Measurements from ENCODE around the gene SUMO2. TPM values are rescaled to one million over a fixed set of nuclear protein-coding genes. Genes with fewer than 3 reads are reported as not detected.

Gene SUMO2
- total and polyA plus RNA-seq, 10 of the 15 experiments (the other 5 are each of a cell fraction or from before 2014, with no cell fraction given), result 163 to 803 (median 555) TPM

- no peak overlapping the region for H3K9ac ChIP-seq (ENCODE audit: control insufficient read depth, insufficient read depth, low read length)
- no peaks in the 10 kb centered on the region; the same call in 1 of the 2 replicates for H3K4me1 ChIP-seq (ENCODE audit: control insufficient read depth, insufficient read depth, low read length)
- DNase-seq (ENCODE audit: low read depth, low spot score) (no peak), ATAC-seq (no peak), FAIRE-seq (no peak)
- no peaks in the 10 kb centered on the region for H4K20me1 ChIP-seq (ENCODE audit: control insufficient read depth, insufficient read depth)
- intact Hi-C loops (cut with micrococcal nuclease; ENCODE audit: unreplicated experiment), result no loop called here
- RAD21 ChIA-PET (ENCODE audit: unreplicated experiment), result interaction anchor here (1.1 to 1.3 kb wide), 2 partner anchors 94 to 248 kb away, joined by 3 to 5 read pairs; no protein-coding TSS in a partner anchor
- in situ Hi-C loops (cut with MboI), result no loop called here
- H3K79me2 ChIP-seq (ENCODE audit: control insufficient read depth, insufficient read depth, low read length), result peaks cover 37% of the 10 kb centered on the region
- no TSS peak for BruUV-seq (replicated peaks)
- no peaks in the 10 kb centered on the region for H3K27me3 ChIP-seq (replicated peaks in 1 of 2; ENCODE audit: control insufficient read depth in 2 of 2, insufficient read depth in 2 of 2, low read length in 1 of 2)
- H2AFZ ChIP-seq (ENCODE audit: control insufficient read depth, low read depth, low read length), result no peak overlapping the region
- WGBS (ENCODE audit: insufficient coverage, insufficient replicate concordance, low lambda C conversion rate, missing lambda C conversion rate), result 91% methylated on average over 3 of the region's 3 CpGs
- no peak overlapping the region for H3K4me3 ChIP-seq
- H3K4me2 ChIP-seq (ENCODE audit: control insufficient read depth, insufficient read depth), result no peak overlapping the region
- no peaks in the 10 kb centered on the region for H3K9me3 ChIP-seq (replicated peaks; ENCODE audit: control insufficient read depth, insufficient read depth, low read length)
- POLR2A ChIA-PET, result interaction anchor here (0.6 to 0.7 kb wide), 4 partner anchors 31 to 437 kb away, joined by 3 to 6 read pairs (median 4); a partner anchor contains a TSS
- peaks cover 4 to 9% of the 10 kb centered on the region in 2 experiments; a peak in 3 of 4 replicates for H3K36me3 ChIP-seq (ENCODE audit: control insufficient read depth in 2 of 2, insufficient read depth in 2 of 2, low read length in 1 of 2)
- TF ChIP-seq ATF2 (IDR thresholded peaks at IDR 0.05; ENCODE audit: low read length), result no peak
- TF ChIP-seq HSF1 (IDR thresholded peaks at IDR 0.05; ENCODE audit: low read depth, low read length), result no peak
- no peak for TF ChIP-seq CREB1 (IDR thresholded peaks at IDR 0.05; ENCODE audit: low read depth)
- SMC1A ChIA-PET (ENCODE audit: uncharacterized antibody, unreplicated experiment), result interaction anchor here (0.6 to 1.4 kb wide), 5 partner anchors 41 to 204 kb away, joined by 3 to 6 read pairs (median 3); no protein-coding TSS in a partner anchor
- CTCF ChIA-PET, result interaction anchor here (0.7 to 4.5 kb wide), 10 partner anchors 9 to 247 kb away, joined by 3 to 16 read pairs (median 3); partner anchors contain the start of genes MIF4GD and SLC25A19
- no peak overlapping the region for H3K27ac ChIP-seq (ENCODE audit: control insufficient read depth, insufficient read depth)
Measured at GRCh38 chr17:75209061-75209460, 26.3 kb upstream of the SUMO2 start.
